MG63 (cell line): ENCODE data around the gene SLC6A2. TPM values are rescaled to one million over a fixed set of nuclear protein-coding genes. Genes with fewer than 3 reads are reported as not detected.
"Not testable (repeated sequence)": the region's sequence is repeated elsewhere in the genome, so short reads cannot be mapped to it uniquely, and the experiment has no call there.

Experiments
- DNase-seq: peaks from one replicate; pipeline ENCODE4 v3.0.0-alpha.2; 2020
- H3K27me3 ChIP-seq: fragments of 250-450 bp; sonication (Bioruptor Pico); 2 replicates; pipeline ENCODE4 v1.5.1; 2020; ENCODE audit warnings: mild to moderate bottlenecking, moderate library complexity
- H3K36me3 ChIP-seq: fragments of 250-450 bp; sonication (Bioruptor Pico); 2 replicates; pipeline ENCODE4 v1.5.1; 2020; ENCODE audit warnings: mild to moderate bottlenecking, moderate library complexity
- H3K4me3 ChIP-seq: fragments of 250-450 bp; sonication (Bioruptor Pico); 2 replicates; pipeline ENCODE4 v1.5.1; 2020; ENCODE audit warnings: mild to moderate bottlenecking, moderate library complexity
- H3K9me3 ChIP-seq: fragments of 250-450 bp; sonication (Bioruptor Pico); 2 replicates; pipeline ENCODE4 v1.5.1; 2020; ENCODE audit warnings: mild to moderate bottlenecking, moderate library complexity
- total RNA-seq: library from RNA; depleted of rRNA; stranded (reverse); fragments of >200 nt; shearing (Covaris generic); gene quantifications from 2 replicates; pipeline ENCODE4 v1.2.3, GENCODE V29; 2014; ENCODE audit warnings: low replicate concordance

Gene SLC6A2
- total RNA-seq, 1 experiment from 2014 or later, result not detected

DNA sequence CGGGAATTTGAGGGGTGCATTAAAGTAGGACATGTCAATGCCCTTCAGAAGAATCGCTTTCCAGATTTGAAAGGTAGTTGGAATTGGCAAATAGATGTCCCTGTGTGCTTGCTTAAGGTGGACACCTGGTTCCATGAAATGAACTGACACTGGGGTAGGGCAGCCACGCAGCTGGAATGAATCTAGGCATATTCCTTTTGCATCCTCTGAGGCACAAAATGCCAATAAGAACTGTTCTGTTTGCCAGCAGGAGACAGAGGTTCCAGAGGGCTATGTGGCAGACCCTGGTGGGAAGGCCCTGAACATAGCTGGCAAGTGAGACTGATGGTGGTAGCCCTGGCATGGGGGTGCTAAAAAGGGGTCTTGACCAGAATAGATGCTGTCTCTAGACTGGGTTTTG, 61.5 kb downstream of the SLC6A2 start:
- H3K9me3 ChIP-seq, result 0 out of 2 replicates have a peak, but pooled peaks cover 3% of the 10 kb centered on the region
- no peak overlapping the region for H3K4me3 ChIP-seq
- no peak for DNase-seq
- no peaks in the 10 kb centered on the region for H3K36me3 ChIP-seq
- peaks cover 28% of the 10 kb centered on the region for H3K27me3 ChIP-seq

DNA sequence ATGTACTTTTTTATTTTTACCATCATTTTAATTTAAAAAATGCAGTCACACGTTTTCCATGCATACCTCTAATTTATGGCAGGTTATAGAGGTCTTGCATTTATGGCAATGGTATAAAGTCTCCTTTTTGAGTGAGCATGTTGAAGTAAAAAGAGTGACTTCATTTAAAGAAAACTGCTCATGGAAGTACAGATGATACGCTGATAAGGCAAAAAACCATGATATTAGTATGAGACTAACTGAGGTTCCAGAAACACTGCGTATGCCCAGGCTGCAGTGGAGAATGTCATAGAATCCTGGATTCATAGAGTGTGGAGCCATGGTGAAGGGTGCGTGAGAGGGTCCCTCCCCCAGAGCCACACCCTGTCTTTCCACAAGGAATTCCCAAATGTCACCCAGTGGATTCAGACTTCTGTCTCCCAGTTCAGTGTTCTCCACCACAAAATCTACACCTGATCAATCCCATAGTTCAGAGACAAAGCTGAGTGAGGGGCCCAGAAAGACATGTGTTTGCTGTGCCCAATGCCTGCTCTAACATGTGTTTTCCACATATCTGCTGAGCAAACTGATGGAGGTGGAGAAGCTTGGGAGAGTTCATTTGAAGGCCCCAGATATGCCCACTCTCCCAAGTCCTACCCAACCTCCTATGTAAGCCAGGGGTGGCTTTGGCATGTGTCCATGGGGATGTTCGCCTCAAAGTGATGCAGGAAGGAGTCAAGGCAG, 69.4 kb downstream of the SLC6A2 start:
- H3K9me3 ChIP-seq, result 0 out of 2 replicates have a peak, but pooled peaks cover 3% of the 10 kb centered on the region
- H3K27me3 ChIP-seq, result peaks cover 6% of the 10 kb centered on the region
- no peaks in the 10 kb centered on the region for H3K36me3 ChIP-seq
- no peak overlapping the region for H3K4me3 ChIP-seq
- no peak for DNase-seq

DNA sequence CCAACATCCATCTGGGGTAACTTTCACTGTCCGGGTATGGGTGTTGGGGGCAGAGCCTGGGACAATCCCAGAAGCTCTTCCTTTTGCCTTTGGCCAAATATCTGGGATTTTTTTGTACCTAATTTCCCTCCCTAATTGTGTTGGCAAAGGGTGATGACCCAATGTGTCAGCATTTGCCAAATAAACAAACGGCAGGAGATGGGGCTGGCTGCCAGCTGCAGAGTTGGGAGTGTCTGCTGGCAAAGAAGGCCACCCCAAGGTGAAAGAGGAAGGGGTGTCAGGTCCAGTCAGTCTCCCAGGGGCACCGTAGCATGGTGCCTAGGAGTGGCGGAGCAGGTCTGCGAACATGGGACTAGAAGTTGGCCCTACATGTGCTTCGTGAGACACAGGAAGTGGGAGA, 73.0 kb downstream of the SLC6A2 start:
- H3K27me3 ChIP-seq, result no peaks in the 10 kb centered on the region
- peak; percentile 86 for DNase-seq
- H3K9me3 ChIP-seq, result no peaks in the 10 kb centered on the region
- H3K36me3 ChIP-seq, result no peaks in the 10 kb centered on the region
- H3K4me3 ChIP-seq, result no peak overlapping the region

DNA sequence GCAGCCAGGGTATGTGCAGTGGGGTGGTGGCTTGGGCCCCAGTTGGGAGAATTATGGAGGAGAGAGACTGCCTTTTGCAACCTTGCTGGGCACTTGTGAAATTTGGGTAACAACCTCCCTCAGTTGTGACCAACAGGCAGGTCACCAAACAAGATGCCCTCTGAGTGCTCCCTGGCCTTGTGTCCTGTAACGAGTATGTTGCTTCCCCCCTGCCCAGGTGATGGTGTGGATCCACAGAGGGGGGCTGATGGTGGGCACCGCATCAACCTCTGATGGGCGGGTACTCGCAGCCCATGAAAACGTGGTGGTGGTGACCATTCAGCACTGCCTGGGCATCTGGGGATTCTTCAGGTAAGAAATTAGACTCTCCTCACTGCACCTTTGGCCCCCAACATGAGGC, 74.3 kb downstream of the SLC6A2 start:
- DNase-seq, result no peak
- H3K27me3 ChIP-seq, result no peaks in the 10 kb centered on the region
- H3K4me3 ChIP-seq, result no peak overlapping the region
- no peaks in the 10 kb centered on the region for H3K9me3 ChIP-seq
- no peaks in the 10 kb centered on the region for H3K36me3 ChIP-seq

DNA sequence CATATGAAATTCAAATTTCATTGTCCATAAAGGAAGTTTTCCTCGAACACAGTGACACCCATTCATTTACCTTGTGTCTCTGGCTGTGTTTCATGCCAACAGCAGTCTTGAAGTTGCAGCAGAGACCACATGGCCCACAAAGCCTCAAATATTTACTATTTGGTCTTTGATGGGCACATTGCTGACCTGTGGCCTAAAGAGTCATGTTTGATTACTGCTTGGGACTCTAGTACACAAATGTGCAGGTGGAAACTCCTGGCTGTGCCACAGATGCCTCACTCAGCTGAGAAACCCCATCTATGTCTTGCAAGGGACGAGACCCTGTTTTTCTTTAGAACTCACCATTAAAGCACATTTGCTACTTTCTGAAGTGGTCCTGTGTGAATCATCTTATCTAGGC, 76.7 kb downstream of the SLC6A2 start:
- H3K36me3 ChIP-seq, result no peaks in the 10 kb centered on the region
- no peak for DNase-seq
- no peak overlapping the region for H3K4me3 ChIP-seq
- H3K27me3 ChIP-seq, result no peaks in the 10 kb centered on the region
- H3K9me3 ChIP-seq, result no peaks in the 10 kb centered on the region

DNA sequence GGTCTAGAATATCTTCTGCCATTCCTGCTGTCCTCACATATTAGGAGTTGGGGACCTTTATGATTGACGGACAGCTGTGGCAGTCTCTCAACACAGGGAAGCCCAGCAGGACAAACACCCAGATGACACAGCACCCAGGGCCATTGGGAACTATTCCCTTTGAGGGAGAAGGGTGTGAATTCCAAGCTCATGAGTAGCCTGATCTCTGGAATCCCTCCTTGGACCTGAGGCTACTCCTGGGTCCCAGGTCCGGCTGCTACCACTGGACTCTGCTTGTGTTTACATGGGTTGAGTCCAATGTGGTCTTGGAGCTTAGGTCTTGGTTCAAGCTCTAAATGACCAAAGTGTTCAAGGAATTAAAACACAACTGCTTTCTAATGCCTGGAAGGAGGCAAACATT, 78.9 kb downstream of the SLC6A2 start:
- no peak overlapping the region for H3K4me3 ChIP-seq
- H3K9me3 ChIP-seq, result no peaks in the 10 kb centered on the region
- H3K36me3 ChIP-seq, result no peaks in the 10 kb centered on the region
- peak; percentile 59 for DNase-seq
- H3K27me3 ChIP-seq, result peaks cover 5% of the 10 kb centered on the region

DNA sequence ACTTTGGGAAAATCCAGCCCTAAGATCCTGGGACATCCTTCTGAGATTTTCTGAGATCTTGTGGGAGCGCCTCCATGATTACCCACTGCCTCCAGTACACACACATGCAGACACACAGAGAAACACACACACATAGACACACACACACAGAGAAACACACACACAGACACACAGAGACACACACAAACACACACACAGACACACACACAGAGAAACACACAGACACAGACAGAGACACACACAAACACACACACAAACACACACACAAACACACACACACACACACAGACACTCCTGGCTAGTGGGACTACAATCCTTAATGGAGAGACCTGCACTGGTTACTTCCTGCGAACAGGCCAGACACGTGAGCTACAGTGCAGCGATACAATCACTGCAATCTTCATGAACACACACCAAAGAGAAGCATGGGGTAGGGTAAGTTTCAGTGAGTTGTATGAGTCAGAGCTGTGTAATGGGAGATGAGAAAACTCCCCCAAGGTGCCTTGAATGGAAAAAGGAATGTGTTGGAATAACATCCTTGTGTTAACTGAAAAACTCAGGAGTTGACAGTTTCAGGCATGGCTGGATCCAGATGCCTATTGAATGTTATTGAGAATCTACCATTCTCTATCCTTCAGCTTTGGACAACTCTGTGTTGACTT, 79.5 kb downstream of the SLC6A2 start:
- H3K9me3 ChIP-seq, result no peaks in the 10 kb centered on the region
- peaks cover 11% of the 10 kb centered on the region for H3K27me3 ChIP-seq
- no peak for DNase-seq

DNA sequence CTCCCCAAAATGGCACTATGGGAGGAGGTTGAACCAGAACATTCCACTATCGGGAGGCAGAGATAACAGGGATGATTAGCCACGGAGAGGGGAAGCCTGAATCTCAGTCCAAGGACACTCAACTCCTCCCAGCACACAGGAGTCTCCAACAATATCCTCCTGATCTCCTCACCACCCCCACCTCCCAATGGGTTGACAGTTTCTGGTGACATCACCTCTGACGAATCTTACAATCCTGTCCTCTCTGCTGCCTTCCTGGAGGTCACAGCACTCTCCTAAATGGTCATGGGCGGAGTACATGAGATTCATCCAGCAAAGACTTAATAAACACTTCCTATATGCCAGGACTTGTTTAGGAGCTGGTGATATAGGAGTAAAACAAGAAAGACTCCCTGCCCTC, 80.9 kb downstream of the SLC6A2 start:
- no peaks in the 10 kb centered on the region for H3K9me3 ChIP-seq
- peaks cover 19% of the 10 kb centered on the region for H3K27me3 ChIP-seq
- H3K36me3 ChIP-seq, result no peaks in the 10 kb centered on the region
- DNase-seq, result peak; percentile 33
- no peak overlapping the region for H3K4me3 ChIP-seq

More for the DNA sequence above, 79.5 kb downstream of the SLC6A2 start:
- H3K36me3 ChIP-seq, result no peaks in the 10 kb centered on the region
- H3K4me3 ChIP-seq, result no peak overlapping the region

DNA sequence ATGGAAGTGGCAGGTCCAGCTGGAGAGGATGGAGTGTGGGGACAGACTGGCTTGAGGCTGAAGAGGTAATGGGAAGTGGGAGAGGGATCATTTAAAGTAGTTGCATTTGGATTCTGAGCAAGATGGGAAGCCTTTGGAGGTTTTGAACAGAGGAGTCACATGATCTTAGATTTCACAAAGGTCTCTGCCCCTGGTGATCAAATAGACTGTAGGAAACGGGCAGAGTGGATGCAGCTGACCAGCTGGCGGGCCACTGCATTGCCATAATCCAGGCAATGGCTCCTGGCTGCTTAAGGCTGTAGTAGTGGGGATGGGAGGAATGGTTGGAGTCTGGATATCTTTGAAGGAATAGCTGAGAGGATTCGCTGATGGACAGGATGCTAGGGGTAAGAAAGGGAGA, 81.5 kb downstream of the SLC6A2 start:
- H3K27me3 ChIP-seq, result peaks cover 19% of the 10 kb centered on the region
- no peaks in the 10 kb centered on the region for H3K36me3 ChIP-seq
- DNase-seq, result no peak
- no peaks in the 10 kb centered on the region for H3K9me3 ChIP-seq
- H3K4me3 ChIP-seq, result no peak overlapping the region

DNA sequence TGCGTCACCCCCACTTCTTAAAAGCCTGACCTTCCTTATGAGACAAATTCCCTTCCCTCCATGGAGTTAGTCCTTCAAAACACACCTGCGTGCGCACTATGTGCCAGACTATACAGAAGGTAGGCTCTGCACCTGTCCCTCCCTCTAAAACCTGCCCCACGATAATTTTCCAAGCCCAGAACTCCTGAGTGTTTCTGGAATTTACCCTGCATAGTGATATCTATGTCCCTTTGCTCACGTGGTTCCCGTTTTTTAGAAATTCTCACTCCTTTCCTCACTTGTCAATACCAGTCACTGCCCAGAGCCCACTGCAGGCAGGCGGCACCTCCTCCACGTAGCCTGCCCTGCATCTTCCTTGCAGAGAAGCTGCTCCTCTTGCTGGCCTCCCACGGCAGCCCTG, 82.2 kb downstream of the SLC6A2 start:
- Histone ChIP-seq H3K4me3 (no peak overlapping the region), H3K9me3 (no peaks in the 10 kb centered on the region), H3K27me3 (peaks cover 19% of the 10 kb centered on the region), H3K36me3 (no peaks in the 10 kb centered on the region)
- no peak for DNase-seq

DNA sequence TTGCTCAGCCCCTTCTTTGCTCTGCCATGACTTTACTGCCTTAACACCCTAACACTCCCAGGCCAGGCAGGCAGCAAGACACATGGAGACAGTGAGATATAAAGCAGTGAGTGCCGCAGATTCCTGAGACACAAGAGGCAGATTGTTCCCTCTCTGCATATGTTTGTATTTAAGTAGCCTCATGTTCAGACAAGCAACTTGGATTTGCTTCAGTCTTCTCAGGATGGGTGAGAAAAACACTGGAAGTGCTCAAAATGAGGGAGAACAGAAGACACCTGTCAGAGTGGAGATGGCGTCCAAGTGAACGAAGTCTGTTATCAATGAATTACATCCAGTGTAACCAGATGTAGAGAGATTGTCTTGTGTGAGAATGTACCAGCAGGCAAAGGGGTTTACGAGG, 90.3 kb downstream of the SLC6A2 start:
- DNase-seq, result no peak
- Histone ChIP-seq H3K9me3 (peaks cover 4% of the 10 kb centered on the region), H3K27me3 (peaks cover 37% of the 10 kb centered on the region), H3K36me3 (no peaks in the 10 kb centered on the region), H3K4me3 (no peak overlapping the region)

DNA sequence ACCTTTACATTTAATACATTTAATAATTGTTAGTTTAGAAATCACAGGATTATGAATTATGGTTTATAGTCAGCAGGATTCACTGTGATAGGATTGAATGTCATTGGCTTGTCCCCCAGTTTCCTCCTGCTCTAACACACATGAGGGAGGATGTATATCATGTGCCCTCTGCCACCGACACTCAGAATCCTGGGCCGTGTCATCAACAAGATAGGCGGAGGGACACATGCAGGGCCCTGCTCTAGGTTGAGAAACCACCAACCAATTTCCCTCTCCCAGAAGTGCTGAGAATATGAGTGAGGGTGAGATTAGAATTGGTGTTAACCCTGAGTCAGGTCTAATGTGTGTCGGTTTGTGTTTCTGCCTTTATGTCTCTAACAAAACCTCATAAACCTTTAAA, 92.0 kb downstream of the SLC6A2 start:
- no peak for DNase-seq
- Histone ChIP-seq H3K36me3 (no peaks in the 10 kb centered on the region), H3K4me3 (no peak overlapping the region), H3K27me3 (peaks cover 35% of the 10 kb centered on the region), H3K9me3 (peaks cover 11% of the 10 kb centered on the region)

DNA sequence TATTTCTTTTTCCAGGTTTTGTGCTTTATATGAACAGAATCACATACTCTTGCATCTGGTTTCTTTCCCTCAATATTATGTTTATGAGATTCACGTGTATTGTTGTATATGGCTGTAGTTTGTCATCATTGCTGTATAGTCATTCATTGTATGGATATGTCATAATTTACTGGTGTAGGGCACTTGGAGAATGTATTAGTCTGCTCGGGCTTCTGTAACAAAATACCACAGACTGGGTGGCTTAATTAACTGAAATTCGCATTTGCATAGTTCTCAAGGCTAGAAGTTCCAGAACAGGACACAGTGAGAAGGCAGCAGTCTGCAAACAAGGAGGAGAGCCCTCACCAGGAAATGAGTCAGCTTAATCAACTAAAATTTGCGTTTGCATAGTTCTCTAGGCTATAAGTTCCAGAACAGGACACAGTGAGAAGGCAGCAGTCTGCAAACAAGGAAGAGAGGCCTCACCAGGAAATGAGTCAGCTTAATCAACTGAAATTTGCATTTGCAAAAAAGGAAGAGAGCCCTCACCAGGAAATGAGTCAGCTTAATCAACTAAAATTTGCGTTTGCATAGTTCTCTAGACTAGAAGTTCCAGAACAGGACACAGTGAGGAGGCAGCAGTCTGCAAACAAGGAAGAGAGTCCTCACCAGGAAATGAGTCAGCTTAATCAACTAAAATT, 96.8 kb downstream of the SLC6A2 start:
- H3K36me3 ChIP-seq, H3K27me3 ChIP-seq, H3K4me3 ChIP-seq, DNase-seq: not testable (repeated sequence)
- peaks cover 20% of the 10 kb centered on the region for H3K9me3 ChIP-seq

DNA sequence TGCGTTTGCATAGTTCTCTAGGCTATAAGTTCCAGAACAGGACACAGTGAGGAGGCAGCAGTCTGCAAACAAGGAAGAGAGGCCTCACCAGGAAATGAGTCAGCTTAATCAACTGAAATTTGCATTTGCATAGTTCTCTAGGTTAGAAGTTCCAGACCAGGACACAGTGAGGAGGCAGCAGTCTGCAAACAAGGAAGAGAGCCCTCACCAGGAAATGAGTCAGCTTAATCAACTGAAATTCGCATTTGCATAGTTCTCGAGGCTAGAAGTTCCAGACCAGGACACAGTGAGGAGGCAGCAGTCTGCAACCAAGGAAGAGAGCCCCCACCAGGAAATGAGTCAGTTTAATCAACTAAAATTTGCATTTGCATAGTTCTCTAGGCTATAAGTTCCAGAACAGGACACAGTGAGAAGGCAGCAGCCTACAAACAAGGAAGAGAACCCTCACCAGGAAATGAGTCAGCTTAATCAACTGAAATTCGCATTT, 97.4 kb downstream of the SLC6A2 start:
- not testable (repeated sequence) for DNase-seq, H3K4me3 ChIP-seq, H3K27me3 ChIP-seq, H3K36me3 ChIP-seq
- H3K9me3 ChIP-seq, result peaks cover 20% of the 10 kb centered on the region
